Erythroblast (primary cell): Measurements from ENCODE around the gene SYT15B.
"Not testable (repeated sequence)": the region's sequence is repeated elsewhere in the genome, so short reads cannot be mapped to it uniquely, and the experiment has no call there.

Source experiments
- GATA1 ChIP-seq: IDR thresholded peaks from 2 replicates; pipeline ENCODE4 v1.6.1; 2011; ENCODE audit warnings: low read depth, mild to moderate bottlenecking, control low read depth, low read length, moderate library complexity
- POLR2A ChIP-seq: IDR thresholded peaks from 2 replicates; pipeline ENCODE4 v1.6.1; 2011; ENCODE audit warnings: mild to moderate bottlenecking, low read length

- TF ChIP-seq GATA1, POLR2A: not testable (repeated sequence)
These were observed 9.5 kb downstream of the SYT15B start for GRCh38 chr10:47753871-47754270.
